GM21576 (cell line): ENCODE measurements around the gene KIFAP3.
"Not testable (repeated sequence)": the region's sequence is repeated elsewhere in the genome, so short reads cannot be mapped to it uniquely, and the experiment has no call there.

Source experiments
- ATAC-seq: cut with Tn5 transposase; IDR thresholded peaks from one replicate; pipeline ENCODE4 v1.9.1; 2021; ENCODE audit warnings: mild to moderate bottlenecking, moderate library complexity; ENCODE audit not compliant: unreplicated experiment

The KIFAP3 gene

GRCh38 chr1:169892176-169892926 lies 182.1 kb downstream of the KIFAP3 start:
- no peak for ATAC-seq

GRCh38 chr1:169891539-169891885 lies 183.0 kb downstream of the KIFAP3 start:
- ATAC-seq, result no peak

DNA sequence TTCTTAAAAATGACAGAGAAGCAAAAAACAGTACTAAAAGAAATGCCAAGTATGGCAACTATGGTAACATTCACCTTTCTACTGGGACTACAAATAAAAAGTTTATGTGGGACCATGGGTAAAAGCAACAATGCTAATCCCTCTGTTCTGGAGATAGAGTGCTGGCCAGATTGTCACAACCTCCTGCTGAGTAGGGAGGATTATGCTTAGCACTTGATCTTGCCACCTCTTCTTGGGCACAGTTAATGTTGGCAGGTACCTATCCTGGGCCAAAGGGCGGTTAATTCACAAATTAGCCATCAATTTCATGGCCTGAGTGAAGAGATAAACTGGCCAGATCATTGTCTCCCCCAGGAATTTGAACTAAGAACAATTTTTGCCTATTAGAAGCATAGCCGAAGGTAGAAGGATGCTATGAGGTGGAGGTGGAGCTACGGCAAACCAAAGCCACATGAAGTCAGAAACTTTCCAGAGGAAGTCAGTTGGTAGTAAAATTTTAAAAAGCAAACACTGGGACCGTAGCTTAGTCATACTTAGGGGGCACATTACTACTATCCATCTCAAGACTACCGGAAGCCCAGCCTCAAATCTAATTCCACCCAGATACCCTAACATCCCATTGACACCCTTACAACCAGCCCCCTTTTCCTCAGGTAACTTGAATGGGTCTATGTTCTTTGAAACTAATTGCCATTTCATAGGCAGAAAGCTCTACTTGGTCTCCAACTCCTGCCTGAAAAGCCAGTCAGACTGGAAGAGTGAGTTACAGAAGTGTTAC lies 183.5 kb downstream of the KIFAP3 start:
- ATAC-seq, result peak; percentile 21

GRCh38 chr1:169889871-169890270 lies 184.6 kb downstream of the KIFAP3 start:
- no peak for ATAC-seq

DNA sequence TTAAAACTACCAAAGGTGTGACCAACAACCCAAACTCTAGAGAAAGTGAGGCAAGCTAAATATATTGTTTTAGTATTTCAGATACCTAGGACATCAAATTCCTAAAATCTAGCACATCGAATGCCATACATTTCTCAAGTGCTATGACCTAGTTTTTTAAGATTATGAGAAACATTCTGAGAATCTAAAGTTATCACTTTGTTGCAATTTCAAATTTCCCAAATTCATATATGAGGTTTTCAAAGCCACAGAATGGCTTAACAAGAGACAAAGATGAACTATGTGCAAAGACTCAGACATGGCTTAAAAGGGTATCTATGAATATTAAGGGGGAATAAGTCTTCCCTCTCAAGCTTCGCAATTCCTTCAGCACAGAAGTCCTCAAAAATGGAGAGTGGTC lies 187.6 kb downstream of the KIFAP3 start:
- ATAC-seq, result no peak

DNA sequence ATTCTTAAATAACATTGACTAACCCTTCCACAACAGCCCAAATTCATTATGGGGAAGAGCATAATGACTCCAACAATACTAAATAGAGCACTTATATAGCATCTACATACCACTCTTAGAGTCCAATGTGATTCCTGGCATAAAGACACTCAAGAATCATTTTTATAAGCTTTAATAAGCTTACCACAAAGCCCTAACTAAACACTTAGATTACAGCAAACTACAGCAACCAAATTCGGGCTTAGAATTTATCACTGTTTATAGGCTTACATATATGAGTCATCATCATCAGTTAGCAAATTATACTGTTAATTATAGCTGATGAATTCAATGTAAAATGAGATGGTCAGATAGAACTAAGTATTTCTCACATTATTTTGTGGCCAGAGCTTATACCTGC lies 188.1 kb downstream of the KIFAP3 start:
- no peak for ATAC-seq

GRCh38 chr1:169885207-169885606 lies 189.3 kb downstream of the KIFAP3 start:
- ATAC-seq, result no peak

- ATAC-seq, result no peak
Observed at GRCh38 chr1:169884634-169885033, 189.9 kb downstream of the KIFAP3 start.

DNA sequence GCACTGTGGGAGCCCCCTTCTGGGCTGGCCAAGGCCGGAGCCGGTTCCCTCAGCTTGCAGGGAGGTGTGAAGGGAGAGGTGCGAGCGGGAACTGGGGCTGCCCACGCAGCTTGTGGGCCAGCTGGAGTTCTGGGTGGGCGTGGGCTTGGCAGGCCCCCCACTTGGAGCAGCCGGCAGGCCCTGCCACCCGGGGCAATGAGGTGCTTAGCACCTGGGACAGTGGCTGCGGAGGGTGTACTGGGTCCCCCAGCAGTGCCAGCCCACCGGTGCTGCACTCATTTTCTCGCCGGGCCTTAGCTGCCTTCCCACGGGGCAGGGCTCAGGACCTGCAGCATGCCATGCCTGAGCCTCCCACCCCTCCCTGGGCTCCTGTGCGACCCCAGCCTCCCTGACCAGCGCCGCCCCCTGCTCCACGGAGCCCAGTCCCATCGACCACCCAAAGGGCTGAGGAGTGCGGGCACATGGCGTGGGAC lies 192.4 kb downstream of the KIFAP3 start:
- ATAC-seq, result no peak

GRCh38 chr1:169879034-169879840 lies 195.3 kb downstream of the KIFAP3 start:
- ATAC-seq, result no peak

- ATAC-seq, result no peak
Observed at GRCh38 chr1:169878498-169878897, 196.0 kb downstream of the KIFAP3 start.

GRCh38 chr1:169877800-169878491 lies 196.5 kb downstream of the KIFAP3 start:
- ATAC-seq, result no peak

DNA sequence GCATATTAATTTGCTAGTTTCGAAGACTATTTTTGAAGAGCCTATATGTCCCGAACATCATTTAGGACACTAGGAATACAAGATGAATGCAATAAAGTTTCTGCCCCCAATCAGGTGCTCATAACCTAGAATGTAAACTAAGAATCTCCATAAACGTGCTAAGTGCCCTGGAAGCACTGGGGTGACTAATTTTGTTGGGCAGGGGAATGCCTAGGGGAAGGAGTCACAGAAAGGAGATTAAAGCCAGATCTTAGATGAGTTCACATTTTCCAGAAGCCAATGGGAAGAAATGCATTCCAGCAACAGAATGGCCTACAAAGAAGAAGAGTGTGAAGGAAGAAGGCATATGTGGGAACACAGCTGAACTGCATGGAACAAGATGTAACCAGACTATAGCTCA lies 200.3 kb downstream of the KIFAP3 start:
- no peak for ATAC-seq

GRCh38 chr1:169873582-169874199 lies 200.8 kb downstream of the KIFAP3 start:
- ATAC-seq, result no peak

- no peak for ATAC-seq
Observed at GRCh38 chr1:169872906-169873305, 201.6 kb downstream of the KIFAP3 start.

DNA sequence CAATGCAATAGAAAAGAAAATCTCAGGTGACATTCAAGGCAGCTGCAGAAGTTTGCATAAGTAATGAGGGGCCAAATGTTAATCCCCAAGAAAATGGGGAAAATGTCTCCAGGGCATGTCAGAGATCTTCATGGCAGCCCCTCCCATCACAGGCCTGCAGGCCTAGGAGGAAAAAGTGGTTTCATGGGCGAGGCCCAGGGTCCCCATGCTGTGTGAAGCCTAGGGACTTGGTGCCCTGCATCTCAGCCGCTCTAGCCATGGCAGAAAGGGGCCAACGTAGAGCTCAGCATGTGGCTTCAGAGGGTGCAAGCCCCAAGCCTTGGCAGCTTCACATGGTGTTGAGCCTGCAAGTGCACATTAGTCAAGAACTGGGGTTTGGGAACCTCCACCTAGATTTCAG lies 202.5 kb downstream of the KIFAP3 start:
- ATAC-seq, result not testable (repeated sequence)
